Middle frontal gyrus (tissue), 1 donor: Measurements from ENCODE around the gene EPHX1.
A peak's percentile ranks its signal among the peaks of the same experiment; 100 is the strongest.

Experiments used
- DNase-seq: peaks from one replicate; pipeline ENCODE4 v3.0.0-alpha.2; 2015; ENCODE audit warnings: low spot score; ENCODE audit errors: extremely low spot score

The EPHX1 gene

DNA sequence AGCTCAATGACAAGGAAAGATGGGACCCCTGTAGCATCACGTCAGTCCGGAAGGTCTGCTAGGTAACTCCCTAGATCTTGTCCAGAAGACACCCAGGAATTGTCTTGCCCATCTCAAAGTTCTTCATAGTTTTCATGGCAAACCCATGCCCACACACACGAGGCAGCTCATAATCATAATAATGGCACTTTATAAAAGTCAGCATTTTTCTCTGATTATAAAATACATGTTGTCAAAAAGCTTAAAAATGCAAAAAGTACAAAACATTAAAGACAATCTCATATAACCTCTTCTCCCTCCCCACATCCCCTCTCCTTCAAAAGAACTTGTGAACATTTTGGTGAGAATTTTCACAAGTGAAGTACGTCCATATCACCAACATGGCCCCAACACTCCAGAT, 30.8 kb downstream of the EPHX1 start:
- no peak for DNase-seq

DNA sequence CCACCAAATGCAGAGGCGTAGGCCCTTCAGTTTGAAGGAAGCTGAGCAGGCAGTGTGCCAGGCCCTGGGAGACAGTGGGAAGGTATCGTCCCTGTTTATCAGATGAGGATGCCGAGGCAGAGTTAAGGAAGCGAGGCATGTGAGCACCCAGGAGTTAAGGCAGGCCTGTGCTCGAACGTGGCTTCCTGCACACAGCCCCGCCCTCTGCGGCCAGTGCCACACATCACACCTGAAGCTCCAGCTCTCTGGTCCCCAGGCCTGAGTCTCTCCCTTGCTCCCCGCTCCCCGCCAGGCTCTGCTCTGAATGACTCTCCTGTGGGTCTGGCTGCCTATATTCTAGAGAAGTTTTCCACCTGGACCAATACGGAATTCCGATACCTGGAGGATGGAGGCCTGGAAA, 32.1 kb downstream of the EPHX1 start:
- no peak for DNase-seq

DNA sequence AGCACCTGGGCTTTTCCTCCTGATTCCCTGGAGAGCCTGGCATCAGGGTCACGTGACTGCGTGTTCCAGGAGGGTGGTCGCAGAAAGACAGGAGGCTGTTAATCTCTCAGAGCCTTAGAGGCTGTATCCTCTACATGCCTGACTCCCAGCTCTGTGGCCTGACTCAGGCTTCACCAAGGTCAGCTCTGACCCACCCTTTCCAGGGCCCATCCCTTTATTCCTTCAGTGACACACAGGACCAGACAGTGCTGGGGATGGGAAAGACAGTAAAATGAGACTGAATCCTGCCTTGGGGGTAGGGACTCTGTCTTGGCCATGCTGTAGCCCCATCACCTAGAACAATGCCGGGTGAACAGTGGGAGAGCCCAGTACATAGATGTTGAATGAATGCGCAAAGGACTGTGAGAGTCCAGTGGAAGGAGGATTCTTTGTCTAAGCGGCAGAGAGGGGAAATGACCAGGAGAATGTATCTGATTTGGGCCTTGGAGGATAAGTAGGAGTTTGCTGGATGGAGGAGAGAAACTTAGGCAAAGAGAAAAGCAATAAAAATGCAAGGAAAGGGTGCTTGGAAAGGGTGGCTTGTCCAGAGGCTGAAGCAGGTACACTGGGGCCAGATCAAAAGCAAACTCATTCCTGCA, 33.0 kb downstream of the EPHX1 start:
- no peak for DNase-seq

DNA sequence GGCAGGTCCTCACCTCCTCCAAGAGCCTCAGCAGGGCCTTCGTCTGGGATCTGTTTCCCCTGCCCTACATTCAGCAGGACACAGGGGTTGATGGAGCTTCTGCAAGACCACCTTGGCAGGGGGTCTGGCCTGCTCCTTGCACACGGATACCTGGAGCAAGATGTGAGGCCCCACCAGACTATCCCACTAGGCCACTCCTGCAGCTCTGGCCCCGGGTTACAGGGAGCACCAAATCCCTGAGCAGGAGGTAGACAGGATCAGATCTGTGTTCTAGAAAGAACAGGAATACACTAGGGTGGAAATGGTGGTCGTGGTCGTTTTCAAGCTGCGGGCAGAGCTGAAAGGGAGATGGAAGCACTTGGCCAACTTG, 33.5 kb downstream of the EPHX1 start:
- DNase-seq: no peak

DNA sequence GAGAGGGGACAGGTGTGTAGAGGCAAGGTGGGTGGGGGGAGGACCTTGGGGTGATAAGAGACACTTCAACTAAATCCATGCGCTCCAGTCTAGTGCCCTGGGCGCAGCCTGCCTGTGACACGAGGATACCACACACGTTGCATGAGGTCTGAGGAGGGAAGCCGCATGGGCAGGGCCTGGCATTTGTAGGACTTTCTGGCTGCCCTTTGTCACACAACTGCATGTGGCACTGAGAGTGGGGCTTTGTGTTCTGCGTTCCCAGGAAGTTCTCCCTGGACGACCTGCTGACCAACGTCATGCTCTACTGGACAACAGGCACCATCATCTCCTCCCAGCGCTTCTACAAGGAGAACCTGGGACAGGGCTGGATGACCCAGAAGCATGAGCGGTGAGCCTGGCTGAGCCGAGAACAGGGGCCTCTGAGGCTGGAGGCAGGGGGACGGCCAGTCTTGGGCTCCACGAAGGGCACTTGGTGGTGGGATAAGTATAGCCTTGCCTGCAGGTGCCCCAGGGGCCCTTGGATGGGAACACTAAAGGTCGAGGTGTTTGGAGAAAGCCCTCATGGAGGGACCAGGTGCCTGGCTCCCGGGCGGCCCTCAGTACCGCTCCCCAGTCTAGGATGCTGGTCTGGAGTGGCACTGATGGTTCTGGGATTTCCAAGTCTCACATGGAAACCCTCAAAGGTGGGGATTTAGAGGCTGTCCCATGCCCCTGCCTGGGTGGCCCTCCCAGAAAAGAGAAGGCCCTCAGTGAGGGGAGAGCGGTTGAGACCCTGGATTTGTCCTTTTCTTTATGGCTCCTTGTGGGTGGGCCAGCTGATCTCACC, 34.5 kb downstream of the EPHX1 start:
- no peak for DNase-seq

DNA sequence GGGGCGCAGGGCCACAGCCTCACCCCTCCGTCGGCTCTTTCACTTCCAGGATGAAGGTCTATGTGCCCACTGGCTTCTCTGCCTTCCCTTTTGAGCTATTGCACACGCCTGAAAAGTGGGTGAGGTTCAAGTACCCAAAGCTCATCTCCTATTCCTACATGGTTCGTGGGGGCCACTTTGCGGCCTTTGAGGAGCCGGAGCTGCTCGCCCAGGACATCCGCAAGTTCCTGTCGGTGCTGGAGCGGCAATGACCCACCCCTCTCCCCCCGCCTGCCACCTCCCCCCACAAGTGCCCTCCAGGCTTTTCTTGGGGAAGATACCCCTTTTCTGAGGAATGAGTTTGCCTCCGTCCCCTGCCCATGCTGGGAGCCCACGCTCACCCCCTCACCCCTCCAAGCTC, 35.2 kb downstream of the EPHX1 start:
- DNase-seq: no peak

DNA sequence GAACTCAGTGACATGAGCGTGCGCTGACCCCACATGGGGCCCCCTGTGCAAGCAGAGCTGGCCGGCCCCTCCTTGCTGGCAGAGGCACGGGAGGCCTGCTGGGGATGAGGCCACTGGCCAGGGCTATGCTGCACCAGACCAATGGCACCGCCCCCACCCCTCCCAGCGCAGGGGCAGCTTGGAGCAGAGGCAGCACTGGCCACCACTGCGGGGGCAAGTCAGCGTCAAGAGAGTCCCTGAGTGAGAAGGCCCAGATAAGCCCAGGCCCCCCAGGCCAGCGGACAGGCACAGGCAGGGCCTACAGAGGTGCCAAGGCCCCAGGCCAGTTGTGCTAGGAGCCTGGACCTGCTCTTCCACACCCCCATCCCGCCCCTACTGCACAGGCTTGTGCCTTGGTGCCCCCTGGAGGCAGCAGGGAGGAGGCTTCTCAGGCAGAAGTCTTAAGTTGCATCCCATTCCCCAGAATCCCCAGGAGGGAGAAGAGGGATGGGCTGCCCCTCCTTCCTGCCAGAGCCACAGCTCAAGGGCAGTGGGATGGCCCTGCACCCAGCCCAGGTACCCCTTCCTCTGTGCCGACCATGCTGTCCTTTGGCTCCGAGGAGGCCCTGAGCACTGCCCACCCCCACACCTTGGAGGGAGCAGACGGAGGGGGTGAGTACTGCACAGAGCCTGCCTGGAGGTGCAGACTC, 35.8 kb downstream of the EPHX1 start:
- DNase-seq: no peak

DNA sequence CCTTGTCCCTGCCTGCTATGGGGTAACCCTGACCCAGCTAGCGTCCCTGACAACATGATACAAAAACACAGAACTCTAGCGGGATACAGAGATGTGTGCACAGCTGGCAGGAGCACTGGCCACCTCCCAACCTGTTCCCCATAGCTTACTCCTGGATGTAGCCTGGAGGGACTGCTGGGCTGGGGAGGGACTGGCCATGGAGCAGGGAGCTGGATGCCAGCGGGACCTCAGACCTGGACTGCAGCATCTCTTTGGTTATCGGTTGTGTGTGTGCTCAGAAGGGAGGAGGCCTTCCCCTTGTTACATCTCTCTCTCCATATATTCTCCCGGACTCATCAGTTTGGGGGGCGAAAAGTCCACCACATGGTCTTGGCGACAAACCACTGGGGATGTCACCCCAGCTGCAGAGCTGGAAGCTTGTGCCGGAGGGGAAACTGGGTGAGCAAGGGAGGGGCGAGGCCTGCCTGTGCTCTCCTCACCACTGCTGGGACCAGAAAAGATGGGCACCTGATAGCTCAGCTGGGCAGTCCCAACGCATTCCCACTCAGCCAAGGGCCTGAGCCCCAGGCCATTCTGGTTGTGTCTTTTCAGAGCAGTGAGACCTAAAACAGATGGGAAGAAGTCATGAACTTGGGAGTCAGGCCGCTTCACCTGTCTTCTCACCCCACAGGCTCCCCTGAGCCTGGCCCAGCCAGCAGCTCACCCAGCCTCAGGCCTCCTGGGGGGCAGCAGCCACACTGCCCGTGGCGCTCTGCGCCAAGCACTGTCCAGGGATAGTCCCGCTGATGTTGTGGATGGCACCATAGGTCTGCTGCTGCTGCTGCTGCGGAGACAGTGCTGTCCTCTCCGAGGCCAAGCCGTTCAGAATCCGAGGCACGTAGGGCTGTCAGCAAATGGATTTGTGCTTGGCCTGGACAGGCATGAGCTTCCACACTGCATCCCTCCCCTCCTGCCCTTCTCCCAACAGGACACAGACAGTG, 36.7 kb downstream of the EPHX1 start:
- DNase-seq: no peak

DNA sequence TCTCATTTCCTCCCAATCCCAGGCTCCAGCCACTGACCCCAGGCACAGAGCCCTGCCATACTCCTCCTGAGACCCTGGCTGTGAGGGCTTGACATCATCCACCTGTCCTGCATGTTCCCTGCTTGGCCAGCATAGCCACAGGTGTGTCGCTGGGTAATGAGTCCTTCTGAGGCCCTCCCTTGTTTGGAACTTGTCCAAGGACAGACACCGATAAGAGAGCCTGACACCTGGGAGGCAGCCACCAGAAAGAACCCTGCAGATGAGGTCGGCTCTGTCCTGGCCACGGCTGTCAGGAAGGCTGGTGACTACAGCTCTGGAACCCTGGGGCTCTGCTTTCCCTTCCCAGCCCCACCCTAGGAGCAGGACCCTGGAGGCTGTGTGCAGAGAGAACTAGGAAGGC, 37.7 kb downstream of the EPHX1 start:
- no peak for DNase-seq

DNA sequence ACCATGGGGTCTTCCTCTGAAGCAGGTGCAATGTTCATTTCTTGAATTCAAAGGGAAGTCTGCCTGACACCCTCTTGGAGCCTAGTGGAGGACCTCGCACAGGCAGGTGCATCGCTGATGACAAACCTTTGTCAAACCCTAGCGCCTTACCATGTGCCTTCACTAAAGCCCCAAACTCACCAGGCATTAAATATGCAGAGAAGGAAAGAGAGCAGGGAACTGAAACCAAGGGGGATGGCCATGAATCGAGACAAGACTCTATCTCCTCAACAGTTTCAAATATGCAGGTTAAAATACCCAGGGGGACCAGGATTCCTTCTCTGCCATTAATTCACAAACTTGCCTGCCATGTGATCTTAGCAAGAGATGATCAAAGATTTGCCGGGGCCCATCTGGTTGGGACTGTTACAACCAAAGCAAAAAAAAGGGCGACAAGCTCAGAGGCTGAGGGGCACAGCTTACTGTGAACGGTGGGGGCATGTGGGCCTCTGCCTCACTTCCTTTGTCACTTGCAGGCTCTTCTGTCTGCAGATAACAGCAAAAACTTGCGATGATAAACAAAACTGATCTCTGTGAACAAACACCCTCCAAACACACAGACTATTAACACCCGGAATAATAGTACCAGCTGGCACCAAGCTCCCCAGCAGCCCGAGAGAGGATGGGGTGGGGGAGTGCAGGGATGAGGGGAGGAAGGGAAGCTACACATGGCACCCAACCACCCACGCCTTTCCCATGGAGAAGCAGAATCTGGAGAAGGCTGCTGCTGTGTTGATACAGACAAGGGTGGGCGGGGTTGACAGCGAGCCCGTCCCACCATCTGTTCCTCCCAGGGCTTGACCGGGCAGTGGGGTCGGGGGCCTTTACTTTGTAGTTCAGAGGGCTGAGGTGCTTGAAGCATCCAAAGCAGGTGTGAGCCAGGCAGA, 38.4 kb downstream of the EPHX1 start:
- peak; percentile 31 for DNase-seq

DNA sequence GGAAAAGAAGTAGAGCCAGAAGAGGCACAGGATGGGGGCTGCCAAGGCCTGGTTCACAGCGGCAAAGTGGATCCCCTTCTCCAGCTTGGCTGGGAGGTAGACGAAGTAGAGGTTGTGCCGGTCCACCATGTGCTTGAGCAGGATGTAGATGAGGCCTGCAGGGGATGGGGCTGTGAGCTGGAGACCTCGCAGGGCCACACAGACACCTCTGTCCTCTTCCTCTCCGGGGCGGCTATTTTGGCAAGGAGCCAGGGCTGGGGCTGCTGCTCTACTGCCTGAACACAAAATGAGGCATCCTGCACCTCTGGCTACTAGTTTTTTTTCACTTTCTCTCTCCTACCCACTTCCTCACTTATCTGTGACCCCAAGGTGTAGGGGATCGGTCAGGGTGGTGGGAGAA, 40.0 kb downstream of the EPHX1 start:
- DNase-seq: no peak

DNA sequence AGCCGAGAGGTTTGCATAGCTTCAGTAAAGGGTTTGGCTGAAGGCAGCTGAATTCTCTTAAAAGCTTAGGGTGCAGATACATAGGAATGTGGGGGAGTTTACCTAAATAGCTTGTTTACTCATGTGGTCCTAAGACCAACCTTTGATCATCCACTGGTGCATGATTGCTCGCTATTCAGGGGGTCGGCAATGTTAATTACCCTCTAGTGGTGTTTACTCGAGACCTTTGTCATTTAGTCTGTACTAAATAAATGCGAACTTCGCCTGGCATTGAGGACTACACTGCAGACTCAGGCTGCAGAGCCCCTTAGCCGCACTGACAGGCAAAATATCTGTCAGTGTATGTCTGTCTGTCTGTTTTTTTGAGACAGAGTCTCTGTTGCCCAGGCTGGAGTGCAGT, 40.4 kb downstream of the EPHX1 start:
- DNase-seq: no peak

DNA sequence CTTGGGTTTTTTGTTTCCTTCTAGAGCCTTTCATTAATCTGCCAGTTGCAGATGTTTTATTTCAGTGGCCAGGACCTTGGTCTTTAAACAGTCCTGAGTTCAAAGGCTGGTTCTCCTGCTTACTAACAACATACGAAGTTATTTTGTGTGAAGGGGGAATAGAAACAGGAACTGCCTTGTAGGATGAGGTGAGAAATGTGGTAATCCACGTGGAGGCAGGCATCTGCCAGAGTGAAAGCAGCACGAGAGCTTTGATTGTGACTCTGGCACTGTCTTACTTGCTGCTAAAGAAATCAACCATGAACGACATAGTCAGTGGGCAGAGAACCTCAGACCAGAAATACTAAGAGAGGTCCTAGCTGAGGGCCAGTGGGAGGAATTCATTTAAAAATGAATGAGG, 41.9 kb downstream of the EPHX1 start:
- DNase-seq: no peak

DNA sequence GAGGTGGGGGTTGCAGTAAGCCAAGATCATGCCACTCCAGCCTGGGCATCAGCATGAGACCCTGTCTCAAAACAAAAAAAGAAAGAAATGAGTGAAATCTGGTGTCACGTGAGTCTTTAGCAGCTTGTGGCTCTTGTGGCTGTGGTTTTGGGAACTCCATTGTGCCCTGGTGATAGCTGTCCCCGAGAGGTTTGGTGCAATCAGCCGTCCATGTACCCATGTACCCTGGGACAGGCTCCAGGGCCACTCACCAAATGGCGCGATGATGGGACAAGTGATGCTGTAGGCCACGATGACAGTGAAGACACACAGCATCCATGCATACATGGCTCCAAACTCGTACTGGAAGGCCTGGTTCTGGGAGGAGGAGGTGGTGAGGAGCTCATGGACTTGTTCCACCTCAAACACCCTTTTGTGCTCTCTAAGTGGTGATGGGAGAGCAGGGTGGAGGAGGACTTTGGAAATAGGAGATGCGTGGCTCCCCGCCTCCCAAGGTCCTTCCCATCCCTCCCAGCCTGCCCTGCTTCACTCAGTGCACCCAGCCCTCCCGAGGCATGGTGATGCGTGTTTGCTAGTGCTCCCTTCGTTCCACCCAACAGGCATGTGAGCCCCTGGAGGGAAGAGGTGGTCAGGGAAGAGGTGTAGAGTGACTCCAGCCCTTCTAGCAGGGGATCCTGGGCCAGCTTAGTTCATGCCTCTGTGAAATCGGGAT, 42.6 kb downstream of the EPHX1 start:
- DNase-seq: no peak

DNA sequence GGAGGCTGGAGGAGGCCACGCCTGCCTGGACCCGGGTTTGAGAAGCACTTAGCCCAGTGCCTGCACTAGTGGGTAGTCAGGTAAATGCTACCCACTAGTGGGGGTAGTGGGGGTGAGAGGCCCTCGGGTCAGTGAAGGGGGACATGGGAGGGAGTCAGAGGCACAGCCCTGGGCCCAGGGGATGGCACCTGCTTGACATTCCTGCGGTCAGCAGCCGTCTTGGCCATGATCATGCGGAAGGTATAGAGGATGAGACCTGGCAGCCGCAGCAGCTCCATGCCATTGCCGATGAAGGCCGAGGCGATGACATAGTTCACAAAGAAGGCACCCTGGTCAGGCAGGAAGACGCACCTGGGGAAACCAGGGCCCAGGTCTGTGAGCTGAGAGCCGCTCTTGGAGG, 43.5 kb downstream of the EPHX1 start:
- no peak for DNase-seq

DNA sequence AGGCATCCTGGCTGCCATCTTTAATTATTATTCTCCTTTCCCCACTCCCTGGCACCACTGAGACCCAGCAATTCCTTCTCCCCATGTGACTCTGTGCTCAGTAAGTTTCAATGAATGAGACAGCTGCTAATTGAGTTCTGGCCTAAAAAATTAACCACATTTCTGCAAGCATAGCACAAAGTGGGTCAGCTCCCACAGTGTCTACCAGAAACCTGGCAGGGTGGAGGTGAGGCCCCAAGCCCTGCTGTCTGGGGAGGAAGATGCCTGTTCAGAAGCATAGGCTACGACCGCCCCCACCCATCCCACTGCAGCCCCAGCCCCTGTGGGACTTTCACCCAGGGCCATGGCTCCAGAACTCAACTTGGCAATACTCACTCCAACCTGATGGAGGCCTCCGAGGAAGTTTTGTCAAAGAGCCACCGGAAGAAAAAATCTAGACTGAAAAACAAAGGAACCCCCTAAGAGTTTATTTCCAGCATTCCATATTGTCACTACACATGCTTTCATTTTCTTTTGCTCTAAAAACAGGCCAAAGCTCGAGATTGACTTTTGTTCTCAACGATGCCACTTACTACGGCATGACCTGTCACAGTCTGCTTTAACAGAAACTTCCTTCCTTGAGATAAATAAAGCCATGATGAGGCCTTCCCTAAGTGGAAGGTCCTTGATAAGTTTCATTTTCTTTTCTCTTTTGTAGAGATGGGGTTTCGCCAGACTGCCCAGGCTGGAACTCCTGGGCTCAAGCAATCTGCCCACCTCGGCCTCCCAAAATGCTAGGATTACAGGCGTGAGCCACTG, 45.8 kb downstream of the EPHX1 start:
- no peak for DNase-seq

DNA sequence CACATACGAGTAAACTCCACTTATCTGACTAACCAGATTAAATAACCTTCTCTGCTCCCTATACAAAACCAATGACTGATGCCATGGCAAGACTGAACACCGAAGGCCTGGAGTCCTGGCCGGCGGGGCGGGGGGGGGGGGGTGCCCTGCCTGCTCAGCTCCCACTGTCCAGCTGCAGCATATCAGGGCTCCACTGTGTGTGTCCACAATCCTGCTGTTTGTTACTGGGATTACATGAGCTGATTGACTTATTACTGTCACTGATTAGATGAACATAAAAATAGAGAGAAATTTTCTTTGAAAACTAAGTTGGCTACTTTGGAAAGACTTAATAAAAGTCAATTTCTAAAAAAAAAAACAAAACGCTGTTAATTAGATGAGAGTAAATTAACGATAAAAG, 47.3 kb downstream of the EPHX1 start:
- DNase-seq: no peak

DNA sequence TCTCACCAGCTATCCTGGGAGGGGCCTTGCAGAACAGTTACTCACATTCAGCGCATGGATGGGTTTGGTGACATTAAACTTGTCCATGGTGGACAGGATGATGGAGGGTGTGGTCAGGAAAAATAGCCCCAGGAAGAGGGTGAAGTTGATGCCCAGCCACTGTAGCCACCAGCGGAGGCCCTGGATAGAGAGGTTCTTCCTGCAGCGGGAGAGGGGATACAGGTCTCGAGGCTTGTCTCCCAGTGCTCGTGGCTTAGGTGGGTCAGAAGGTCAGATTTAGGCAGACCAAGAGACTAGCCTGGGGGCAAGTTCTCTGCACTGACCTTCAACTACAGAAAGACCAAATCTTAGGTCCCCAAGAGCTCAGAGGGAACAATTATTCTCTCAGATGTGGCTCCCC, 49.2 kb downstream of the EPHX1 start:
- no peak for DNase-seq

DNA sequence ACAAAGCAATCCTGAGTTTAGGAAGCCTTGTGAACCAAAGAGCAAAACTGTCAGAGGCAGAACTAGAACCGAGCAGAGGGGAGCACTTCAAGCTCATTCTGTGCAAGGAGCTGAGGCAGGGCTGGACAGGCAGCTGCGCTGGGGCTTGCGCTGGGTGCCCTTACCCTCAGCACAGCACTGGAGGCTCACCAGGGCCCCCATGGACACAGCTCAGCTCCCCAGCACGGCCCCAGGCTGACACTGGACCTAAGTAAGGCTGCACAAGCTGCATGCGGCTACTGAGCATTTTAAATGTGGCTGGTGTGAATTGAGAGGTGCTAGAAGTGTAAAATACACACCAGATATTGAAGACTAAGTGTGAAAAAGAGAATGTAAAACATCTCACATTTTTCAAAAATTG, 50.2 kb downstream of the EPHX1 start:
- DNase-seq: no peak
